Colon (tissue), 2 donors: Measurements from ENCODE around the gene CLDN34.

Source experiments
- FAIRE-seq: peaks from 2 replicates; lab custom pipeline; 2012; peaks lifted over from hg19 to GRCh38; lab: Jason Lieb, UNC
- donor health status: control.
- donor health status: control.

The CLDN34 gene, protein sequence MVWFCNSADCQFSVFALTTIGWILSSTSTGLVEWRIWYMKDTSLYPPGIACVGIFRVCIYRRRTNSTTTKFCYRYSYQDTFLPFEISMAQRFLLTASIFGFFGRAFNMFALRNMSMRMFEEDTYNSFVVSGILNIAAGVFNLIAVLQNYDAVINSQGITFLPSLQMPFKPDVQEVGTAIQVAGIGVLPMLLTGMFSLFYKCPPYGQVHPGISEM

GRCh38 chrX:9966775-9967408 is at the start of gene CLDN34:
Gene CLDN34 (plus strand): TSS chrX:9967358. CDS start chrX:9967358, 0 bp downstream.
- FAIRE-seq: no peak

DNA sequence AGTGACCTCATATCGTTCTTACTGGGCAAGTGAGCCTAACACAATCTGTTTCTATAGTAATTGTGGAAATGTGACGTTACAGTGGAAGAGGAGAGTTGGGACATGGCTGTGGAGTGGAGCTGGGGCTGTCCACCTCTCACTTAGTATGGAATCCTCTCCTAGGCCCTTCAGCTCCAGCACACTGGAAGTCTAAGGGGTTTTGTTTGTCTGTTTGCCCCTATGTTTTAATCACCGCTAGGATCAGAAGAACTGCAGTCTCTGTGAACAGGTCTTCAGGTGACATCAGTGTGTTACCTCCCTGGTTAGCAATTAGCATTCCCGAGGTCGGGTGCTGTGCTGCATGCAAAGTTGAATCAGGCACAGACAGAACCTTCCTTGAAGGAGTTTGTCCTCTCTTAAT is 49.3 kb upstream of the CLDN34 start:
- no peak for FAIRE-seq

DNA sequence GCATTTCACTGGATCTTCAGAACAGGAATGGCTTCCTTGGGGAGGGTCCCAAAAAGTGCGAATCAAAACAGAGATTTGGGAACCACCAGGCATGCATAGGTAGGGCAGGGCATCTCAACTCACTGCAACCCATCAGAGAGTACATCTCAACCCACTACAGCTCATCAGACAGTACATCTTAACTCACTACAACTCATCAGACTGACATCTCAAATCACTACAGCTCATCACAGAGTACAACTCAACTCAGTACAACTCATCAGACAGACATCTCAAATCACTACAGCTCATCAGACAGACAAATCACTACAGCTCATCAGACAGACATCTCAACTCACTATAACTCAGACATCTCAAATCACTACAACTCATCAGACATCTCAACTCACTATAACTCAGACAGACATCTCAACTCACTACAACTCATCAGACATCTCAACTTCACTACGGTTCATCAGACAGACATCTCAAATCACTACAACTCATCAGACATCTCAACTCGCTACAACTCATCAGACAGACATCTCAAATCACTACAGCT is 47.5 kb upstream of the CLDN34 start:
- no peak for FAIRE-seq

- FAIRE-seq: no peak
These were observed 45.8 kb upstream of the CLDN34 start for GRCh38 chrX:9921407-9921806.

GRCh38 chrX:9923357-9923756 is 43.8 kb upstream of the CLDN34 start:
- no peak for FAIRE-seq

GRCh38 chrX:9926002-9926401 is 41.2 kb upstream of the CLDN34 start:
- no peak for FAIRE-seq

DNA sequence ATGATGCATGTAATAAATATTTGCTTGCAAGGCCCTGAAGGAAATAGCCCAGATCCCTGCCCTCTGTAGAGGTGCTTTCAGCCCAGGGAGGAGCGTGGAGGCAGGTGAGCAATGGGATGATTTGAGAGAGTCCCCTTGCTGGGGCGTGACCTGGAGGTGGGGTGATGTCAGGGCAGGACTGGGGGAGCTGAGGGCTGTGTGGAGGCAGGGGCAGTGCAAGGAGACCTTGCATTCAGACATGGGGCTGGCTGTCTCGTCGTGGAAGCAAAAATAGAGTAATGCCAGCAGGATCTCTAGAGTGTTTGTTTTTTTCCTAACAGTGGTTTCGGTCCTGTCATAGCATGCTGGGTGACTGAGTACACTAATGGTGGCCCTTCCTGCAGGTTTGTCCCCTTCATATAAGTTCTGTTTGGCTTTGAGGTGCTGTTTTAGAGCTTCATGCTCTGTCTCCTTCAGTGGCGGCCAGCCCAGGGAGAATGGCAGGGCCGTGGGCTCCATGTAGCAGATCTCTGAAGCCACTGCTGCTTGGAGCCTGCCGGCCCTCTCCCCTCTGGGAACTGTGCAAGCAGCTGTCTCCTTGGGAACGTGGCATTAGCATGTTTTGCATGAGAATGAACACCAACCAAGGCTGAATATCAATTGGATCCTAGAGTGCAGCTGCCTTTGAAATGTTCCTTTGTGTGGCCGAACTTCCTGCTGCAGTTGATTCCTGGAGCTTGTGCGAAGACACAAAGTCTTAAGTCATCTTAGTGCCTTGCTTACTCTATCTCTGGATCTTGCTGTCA is 39.3 kb upstream of the CLDN34 start:
- no peak for FAIRE-seq

DNA sequence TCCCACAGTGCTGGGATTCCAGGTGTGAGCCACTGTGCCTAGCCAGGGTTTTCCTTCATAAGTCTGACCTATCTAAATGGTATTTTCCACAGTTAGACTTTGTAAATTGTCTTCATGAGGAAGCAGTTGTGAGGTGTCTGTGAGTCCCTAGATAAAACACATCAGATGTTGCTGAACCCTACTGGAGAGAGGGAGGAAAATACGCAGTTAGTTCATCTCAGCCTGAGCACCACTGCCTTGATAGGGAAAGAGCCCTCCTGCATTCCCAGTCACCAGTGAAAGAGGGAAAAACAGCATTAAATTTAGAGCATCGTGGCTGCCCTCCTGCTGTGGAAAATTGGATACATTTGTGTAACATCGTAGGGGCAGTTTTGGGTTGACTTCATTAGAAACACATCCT is 31.7 kb upstream of the CLDN34 start:
- no peak for FAIRE-seq

GRCh38 chrX:9937761-9938160 is 29.4 kb upstream of the CLDN34 start:
- no peak for FAIRE-seq

DNA sequence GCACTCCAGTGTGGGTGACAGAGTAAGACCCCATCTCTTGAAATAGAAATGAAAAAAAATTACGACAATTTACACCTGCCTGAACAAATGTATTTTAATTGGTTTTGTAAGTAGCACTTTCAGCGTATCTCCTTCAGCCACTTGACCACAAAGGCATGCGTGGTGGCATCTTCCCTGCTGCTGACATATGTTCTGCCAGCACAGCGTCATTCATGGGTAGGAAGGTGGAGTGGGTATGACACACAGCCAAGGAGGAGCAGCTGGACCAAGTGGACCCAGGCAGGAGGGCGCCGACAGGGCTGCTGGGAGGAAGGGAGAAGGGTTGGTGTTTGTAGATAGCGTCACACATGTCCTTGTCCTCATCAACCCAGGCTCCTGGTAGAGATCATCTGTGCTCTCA is 28.6 kb upstream of the CLDN34 start:
- no peak for FAIRE-seq

GRCh38 chrX:9940421-9940820 is 26.7 kb upstream of the CLDN34 start:
- FAIRE-seq: no peak

DNA sequence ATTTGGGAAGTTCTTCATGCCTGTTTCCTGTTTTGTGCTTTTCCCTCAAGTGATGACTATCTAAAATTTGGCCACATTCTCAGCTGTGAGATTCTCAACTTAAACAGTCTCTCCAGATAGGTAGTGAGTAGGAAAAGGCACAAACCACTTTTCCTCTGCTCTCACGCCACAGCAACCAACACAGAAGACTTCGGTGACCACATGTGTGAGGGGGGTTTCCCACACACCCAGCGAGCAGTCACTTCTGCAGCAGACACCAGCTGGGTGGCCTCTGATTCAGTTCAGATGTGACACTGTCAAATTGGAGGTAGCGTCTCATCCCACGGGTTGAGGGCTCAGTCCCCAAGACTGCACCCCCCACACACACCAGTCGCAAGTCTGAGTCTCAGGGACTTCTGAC is 25.1 kb upstream of the CLDN34 start:
- no peak for FAIRE-seq

- no peak for FAIRE-seq
These were observed 23.7 kb upstream of the CLDN34 start for GRCh38 chrX:9943420-9943819.

DNA sequence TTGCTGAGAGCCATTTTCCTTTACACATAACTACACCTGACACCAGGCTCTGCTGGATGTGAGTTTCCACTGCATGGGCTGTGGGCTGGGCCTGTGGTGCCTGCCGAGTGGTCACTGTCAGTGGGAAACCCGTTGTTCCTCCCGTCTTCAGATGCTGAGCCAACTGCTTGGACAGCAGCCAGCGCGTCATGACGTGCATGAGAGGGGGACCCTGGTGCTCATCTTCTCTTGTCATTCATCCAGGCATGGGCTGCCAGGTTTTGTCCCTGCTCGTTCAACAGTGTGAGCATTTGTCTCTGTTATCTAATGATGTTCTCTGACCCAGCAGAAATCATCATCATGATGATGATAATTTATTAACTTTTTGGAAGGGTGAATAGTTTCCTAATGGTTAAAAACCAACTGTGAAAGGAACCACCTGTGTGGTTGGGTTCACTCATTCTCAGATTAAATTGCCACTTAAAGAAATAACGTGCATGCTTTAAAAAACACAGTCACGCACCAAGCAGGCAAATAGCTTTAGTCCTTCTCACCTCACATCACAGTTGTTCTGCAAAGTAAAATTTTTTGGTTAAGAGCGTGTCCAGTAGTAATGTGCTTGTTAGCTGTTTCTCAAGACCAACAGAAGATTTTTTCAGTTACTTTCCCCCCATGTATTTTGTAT is 19.9 kb upstream of the CLDN34 start:
- FAIRE-seq: no peak

GRCh38 chrX:9948406-9948805 is 18.8 kb upstream of the CLDN34 start:
- FAIRE-seq: no peak

DNA sequence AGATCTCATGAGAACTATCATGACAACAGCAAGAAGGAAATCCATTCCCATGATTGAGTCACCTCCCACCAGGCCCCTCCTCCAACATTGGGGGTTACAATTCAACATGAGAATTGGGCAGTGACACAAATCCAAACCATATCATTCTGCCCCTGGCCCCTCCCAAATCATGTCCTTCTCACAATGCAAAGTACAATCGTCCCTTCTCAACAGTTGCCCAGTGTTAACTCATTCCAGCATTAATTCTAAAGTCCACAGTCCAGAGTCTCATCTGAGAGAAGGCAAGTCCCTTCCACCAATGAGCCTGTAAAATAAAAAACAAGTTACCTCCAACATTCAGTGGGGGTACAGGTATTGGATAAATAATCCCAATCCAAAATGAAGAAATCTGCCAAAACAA is 14.9 kb upstream of the CLDN34 start:
- no peak for FAIRE-seq

DNA sequence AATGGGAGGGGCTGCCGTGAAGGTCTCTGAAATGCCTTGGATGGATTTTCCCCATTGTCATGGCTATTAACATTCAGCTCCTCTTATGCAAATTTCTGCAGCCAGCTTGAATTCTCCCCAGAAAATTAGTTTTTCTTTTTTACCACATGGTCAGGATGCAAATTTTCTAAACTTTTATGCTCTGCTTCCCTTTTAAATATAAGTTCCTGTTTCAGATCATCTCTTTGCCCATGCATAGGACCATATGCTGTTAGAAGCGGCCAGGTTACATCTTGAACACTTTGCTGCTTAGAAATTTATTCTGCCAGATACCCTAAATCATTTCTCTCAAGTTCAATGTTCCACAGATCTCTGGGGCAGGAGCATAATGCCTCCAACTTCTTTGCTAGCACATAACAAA is 13.8 kb upstream of the CLDN34 start:
- no peak for FAIRE-seq

- FAIRE-seq: no peak
These were observed 11.7 kb upstream of the CLDN34 start for GRCh38 chrX:9955506-9955905.

DNA sequence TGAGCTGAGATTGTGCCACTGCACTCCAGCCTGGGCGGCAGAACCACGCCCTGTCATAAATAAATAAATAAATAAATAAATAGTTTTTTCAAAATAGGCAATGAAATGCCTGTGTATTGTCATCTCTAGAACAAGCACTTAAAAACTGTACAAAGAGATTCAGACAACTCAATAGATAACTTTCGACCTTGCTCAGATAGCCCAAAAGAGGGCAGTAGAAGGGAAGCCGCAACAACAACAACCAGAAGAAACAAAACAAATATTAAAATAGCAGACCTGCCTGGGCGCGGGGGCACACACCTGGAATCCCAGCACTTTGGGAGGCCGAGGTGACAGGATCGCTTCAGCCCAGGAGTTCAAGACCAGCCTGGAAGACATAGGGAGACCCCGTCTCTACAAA is 9.4 kb upstream of the CLDN34 start:
- FAIRE-seq: no peak

- no peak for FAIRE-seq
These were observed 9.0 kb upstream of the CLDN34 start for GRCh38 chrX:9958183-9958582.

DNA sequence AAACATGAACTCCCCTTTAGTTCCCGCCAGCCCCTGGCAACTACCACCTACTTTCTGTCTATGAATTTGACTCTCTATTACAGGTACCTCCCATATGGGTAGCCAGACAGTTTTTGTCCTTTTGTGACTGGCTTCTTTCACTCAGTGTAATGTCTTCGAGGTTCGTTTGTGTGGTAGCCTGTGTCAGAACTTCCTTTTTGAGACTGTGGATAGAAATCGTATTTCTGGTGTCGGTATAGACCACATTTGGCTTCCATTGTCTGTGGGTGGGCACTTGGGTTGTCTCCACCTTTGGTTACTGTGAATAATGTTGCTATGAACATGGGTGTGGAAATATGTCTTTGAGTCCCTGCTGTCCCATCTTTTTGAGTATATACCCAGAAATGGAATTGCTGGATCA is 5.4 kb upstream of the CLDN34 start:
- FAIRE-seq: no peak

- FAIRE-seq: no peak
These were observed 10.5 kb downstream of the CLDN34 start for GRCh38 chrX:9977635-9978034.

DNA sequence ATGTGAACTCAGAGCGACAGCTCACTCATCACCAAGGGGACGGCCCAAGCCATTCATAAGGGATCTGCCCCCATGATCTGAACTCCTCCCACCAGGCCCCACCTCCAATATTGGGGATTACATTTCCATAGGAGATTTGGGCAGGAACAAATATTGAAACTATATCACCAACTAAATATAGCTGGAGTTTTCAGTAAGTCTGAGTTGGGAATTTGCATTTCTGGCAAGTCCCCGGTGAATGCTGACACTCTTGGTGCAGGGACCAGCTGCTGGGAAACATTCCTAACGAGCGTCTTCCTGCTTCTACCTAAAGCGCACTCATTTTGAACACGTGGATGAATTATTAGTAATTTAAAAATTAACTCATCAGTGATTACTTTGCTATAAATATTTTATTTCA is 13.2 kb downstream of the CLDN34 start:
- no peak for FAIRE-seq
